ENCODE measurements around the gene NDUFAF8. TPM values are rescaled to one million over a fixed set of nuclear protein-coding genes. Genes with fewer than 3 reads are reported as not detected.

Gene NDUFAF8
- total RNA-seq, 1 experiment from 2014 or later = 60.1 TPM

DNA sequence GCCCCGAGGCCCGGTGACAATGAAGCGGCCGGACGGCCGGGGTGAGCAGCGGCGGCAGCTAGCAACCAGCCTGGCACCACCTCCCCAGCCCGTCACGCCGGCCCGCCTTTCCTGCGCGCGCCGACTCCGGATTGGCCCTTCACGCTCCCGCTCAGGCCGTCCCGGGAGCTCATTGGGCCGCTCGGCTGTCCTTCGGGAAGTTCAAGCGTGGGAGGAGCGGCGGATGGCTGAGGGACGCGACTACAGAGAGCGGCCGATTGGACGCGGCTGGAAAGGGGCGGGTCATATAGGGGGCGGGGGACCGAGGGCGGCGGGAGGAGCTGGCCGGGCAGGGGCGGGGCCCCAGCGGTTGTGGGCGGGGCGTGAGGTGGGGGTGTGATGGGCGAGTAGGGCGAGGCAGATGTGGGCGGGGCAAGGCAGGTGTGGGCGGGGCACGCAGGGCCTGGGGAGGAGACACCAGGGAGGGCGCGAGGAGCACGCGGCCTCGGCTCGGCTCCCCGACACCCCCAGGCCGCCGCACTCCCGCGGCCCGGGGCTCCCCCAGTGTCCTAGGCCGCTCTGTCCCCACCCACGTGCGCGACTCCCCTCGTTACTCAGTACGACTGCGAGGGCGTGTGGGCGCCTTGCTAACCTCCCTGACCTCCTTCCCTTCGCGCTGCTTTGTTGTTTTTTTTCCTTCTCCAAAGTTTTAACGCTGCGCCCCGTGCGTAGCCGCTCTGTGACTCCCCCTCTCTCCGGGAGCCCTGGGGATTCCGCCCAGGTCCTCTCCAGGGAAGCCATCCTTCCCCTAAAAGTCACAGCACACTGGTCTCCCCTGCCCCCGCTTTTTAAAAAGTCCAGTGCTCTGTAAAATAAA is 16.0 kb upstream of the NDUFAF8 start, which contains the start of gene CEP131:
Gene CEP131 (minus strand): TSS at position 60 of the 856 bp plus-strand sequence. CDS start 2,909 bp downstream, outside the sequence.
- Histone ChIP-seq H3K4me1 (ENCODE audit: insufficient read depth, low read length) (no peaks in the 10 kb centered on the region; the same call in 1 of the 2 replicates), H3K23ac (ENCODE audit: insufficient read length, low read depth, low read length) (no peak within 1 kb of the TSS), H3K27me3 (ENCODE audit: insufficient read depth, low read length) (no peaks in the 10 kb centered on the region), H2BK15ac (ENCODE audit: low read depth, low read length) (no peak within 1 kb of the TSS), H3K18ac (ENCODE audit: insufficient read length, low read depth, low read length) (peak within 1 kb of the TSS; percentile 63), H3K9me3 (ENCODE audit: control insufficient read depth, low read depth, low read length) (no peaks in the 10 kb centered on the region), H4K91ac (ENCODE audit: insufficient read length, low read depth, low read length) (no peak within 1 kb of the TSS), H4K8ac (replicated peaks; ENCODE audit: insufficient read length, low read depth, low read length) (no peak within 1 kb of the TSS), H3K23me2 (ENCODE audit: insufficient read length, low read depth, low read length, poor library complexity, severe bottlenecking) (peaks cover 14% of the 10 kb centered on the region), H3K79me1 (ENCODE audit: insufficient read depth, low read depth, low read length, poor library complexity, severe bottlenecking) (peaks cover 6% of the 10 kb centered on the region), H3K56ac (ENCODE audit: insufficient read length, low read depth, low read length) (no peak within 1 kb of the TSS), H4K5ac (ENCODE audit: insufficient read length, low read depth, low read length) (no peak within 1 kb of the TSS), H2BK12ac (ENCODE audit: insufficient read length, low read depth, low read length) (no peak within 1 kb of the TSS), H4K20me1 (ENCODE audit: control insufficient read depth, insufficient read depth, insufficient read length) (no peaks in the 10 kb centered on the region), H3K14ac (ENCODE audit: insufficient read depth, low read length) (peak within 1 kb of the TSS; percentile 64), H3T11ph (ENCODE audit: low read length) (no peak within 1 kb of the TSS), H2BK20ac (ENCODE audit: low read depth, low read length, poor library complexity, severe bottlenecking) (no peak within 1 kb of the TSS), H2BK120ac (ENCODE audit: low read depth, low read length, poor library complexity, severe bottlenecking) (no peak within 1 kb of the TSS), H2AFZ (ENCODE audit: low read length) (no peak within 1 kb of the TSS), H3K9ac (ENCODE audit: extremely low read depth, insufficient read length, low read length) (peak within 1 kb of the TSS; percentile 21), H2BK5ac (ENCODE audit: insufficient read length, low read length) (no peak within 1 kb of the TSS), H2AK5ac (ENCODE audit: insufficient read length, low read length) (no peak within 1 kb of the TSS), H3K4me2 (ENCODE audit: insufficient read depth, insufficient read length, low read length) (peak within 1 kb of the TSS; percentile 80), H3K79me2 (ENCODE audit: insufficient read depth, low read length) (no peaks in the 10 kb centered on the region), H3K4ac (ENCODE audit: low read depth, low read length) (no peak within 1 kb of the TSS), H3K27ac (ENCODE audit: insufficient read length, low read depth, low read length) (no peak within 1 kb of the TSS)
- Mint-ChIP-seq H3K36me3 (ENCODE audit: insufficient read depth in 1 of 3, low read depth in 3 of 3) (peaks cover 0 to 11% (median 6%) of the 10 kb centered on the region in 3 experiments), H3K4me3 (peak within 1 kb of the TSS; percentile 69 to 83), H3K4me1 (peaks cover 15% of the 10 kb centered on the region in 2 experiments), H3K27ac (peak within 1 kb of the TSS; percentile 18 to 93 (median 63); a peak in 4 of 7 replicates), H3K9me3 (no peaks in the 10 kb centered on the region; a peak in 1 of 5 replicates), H3K27me3 (ENCODE audit: low read depth) (peaks cover 20% of the 10 kb centered on the region)
- TF ChIP-seq, protein P1, sequence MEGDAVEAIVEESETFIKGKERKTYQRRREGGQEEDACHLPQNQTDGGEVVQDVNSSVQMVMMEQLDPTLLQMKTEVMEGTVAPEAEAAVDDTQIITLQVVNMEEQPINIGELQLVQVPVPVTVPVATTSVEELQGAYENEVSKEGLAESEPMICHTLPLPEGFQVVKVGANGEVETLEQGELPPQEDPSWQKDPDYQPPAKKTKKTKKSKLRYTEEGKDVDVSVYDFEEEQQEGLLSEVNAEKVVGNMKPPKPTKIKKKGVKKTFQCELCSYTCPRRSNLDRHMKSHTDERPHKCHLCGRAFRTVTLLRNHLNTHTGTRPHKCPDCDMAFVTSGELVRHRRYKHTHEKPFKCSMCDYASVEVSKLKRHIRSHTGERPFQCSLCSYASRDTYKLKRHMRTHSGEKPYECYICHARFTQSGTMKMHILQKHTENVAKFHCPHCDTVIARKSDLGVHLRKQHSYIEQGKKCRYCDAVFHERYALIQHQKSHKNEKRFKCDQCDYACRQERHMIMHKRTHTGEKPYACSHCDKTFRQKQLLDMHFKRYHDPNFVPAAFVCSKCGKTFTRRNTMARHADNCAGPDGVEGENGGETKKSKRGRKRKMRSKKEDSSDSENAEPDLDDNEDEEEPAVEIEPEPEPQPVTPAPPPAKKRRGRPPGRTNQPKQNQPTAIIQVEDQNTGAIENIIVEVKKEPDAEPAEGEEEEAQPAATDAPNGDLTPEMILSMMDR (conservative IDR thresholded peaks at IDR 0.05) = no peak
- WGBS (ENCODE audit: extremely low coverage, insufficient read length, low lambda C conversion rate) = no CpG with 5 or more reads among the region's 79 CpGs
- DNase-seq = peak; percentile 100
